Measurements from ENCODE around the gene AJM1. TPM values are rescaled to one million over a fixed set of nuclear protein-coding genes. Genes with fewer than 3 reads are reported as not detected.
A peak's percentile ranks its signal among the peaks of the same experiment; 100 is the strongest.

AJM1 gene
- total and polyA plus RNA-seq, 2 donors (not counting 1 experiment from before 2014, with no cell fraction given) = 1.7 to 2.9 TPM

- intact Hi-C loops (cut with micrococcal nuclease) = loop anchor here (5.0 kb wide), 1 partner anchor 55 kb away; no protein-coding TSS in a partner anchor
- Histone ChIP-seq H3K27ac (ENCODE audit: low read length in 2 of 2) (no peak overlapping the region), H4K20me1 (ENCODE audit: control insufficient read depth, insufficient read depth, low read length, poor library complexity, severe bottlenecking) (peaks cover 29% of the 10 kb centered on the region), H3K4me3 (ENCODE audit: control extremely low read depth in 1 of 5, extremely low read depth in 1 of 5, insufficient read depth in 1 of 5, low read depth in 2 of 5, low read length in 4 of 5) (peak overlapping the region in 4 of 5 experiments; percentile 73 to 87 (median 84)), H2AFZ (ENCODE audit: insufficient read depth, low read depth, low read length, poor library complexity, severe bottlenecking) (peak overlapping the region; percentile 97), H3K79me2 (ENCODE audit: control insufficient read depth, insufficient read depth, low read length) (peaks cover 2% of the 10 kb centered on the region), H3K9ac (ENCODE audit: low read length) (peak overlapping the region; percentile 84), H3K36me3 (replicated peaks in 1 of 2; ENCODE audit: control extremely low read depth in 1 of 2, control insufficient read depth in 1 of 2, extremely low read depth in 1 of 2, insufficient read depth in 2 of 2, low read length in 1 of 2) (peaks cover 0 to 4% of the 10 kb centered on the region in 2 experiments), H3K4me1 (ENCODE audit: control insufficient read depth in 2 of 2, insufficient read depth in 2 of 2, low read length in 2 of 2) (peaks cover 49 to 51% of the 10 kb centered on the region in 2 donors), H3K9me3 (ENCODE audit: control extremely low read depth in 1 of 3, control insufficient read depth in 2 of 3, insufficient read depth in 1 of 3, low read length in 2 of 3) (peaks cover 0 to 25% (median 0%) of the 10 kb centered on the region in 3 donors), H3K27me3 (replicated peaks in 1 of 4; ENCODE audit: control extremely low read depth in 1 of 4, control insufficient read depth in 3 of 4, insufficient read depth in 4 of 4, low read length in 3 of 4) (peaks cover 0 to 39% (median 12%) of the 10 kb centered on the region in 4 experiments), H3K4me2 (replicated peaks; ENCODE audit: low read depth, low read length, poor library complexity, severe bottlenecking) (peak overlapping the region; percentile 99)
- Mint-ChIP-seq H3K4me3 (peak overlapping the region; percentile 96), H3K27me3 (peaks cover 7% of the 10 kb centered on the region), H3K4me1 (peaks cover 29% of the 10 kb centered on the region), H3K27ac (peak overlapping the region; percentile 84), H3K9me3 (ENCODE audit: insufficient read depth) (no peaks in the 10 kb centered on the region)
- DNase-seq (peak; percentile 53), ATAC-seq (ENCODE audit: low read depth) (no peak)
- WGBS (ENCODE audit: insufficient coverage) = 9% methylated on average over 67 of the region's 75 CpGs
- ChIA-PET CTCF (interaction anchor here (1.0 to 1.1 kb wide), 3 partner anchors 97 to 182 kb away, joined by 3 to 5 read pairs (median 3); partner anchors contain the start of gene FBXW5), POLR2A (interaction anchor here (0.6 to 0.7 kb wide), 2 partner anchors 20 to 79 kb away, joined by 8 to 10 read pairs; no protein-coding TSS in a partner anchor)
- TF ChIP-seq EZH2 (IDR thresholded peaks at IDR 0.05; ENCODE audit: borderline replicate concordance, insufficient read depth, low read depth, low read length, poor library complexity, severe bottlenecking) (no peak), CTCF (IDR thresholded peaks at IDR 0.05) (no peak)
Measured at GRCh38 chr9:136847088-136847825, 5.0 kb downstream of the AJM1 start.
